Measurements from ENCODE around the gene NOL4L.

GRCh38 chr20:32581839-32582658 lies 3.1 kb downstream of the NOL4L start:
- TF ChIP-seq EZH2 (IDR thresholded peaks at IDR 0.05), result no peak
- TF ChIP-seq POLR2AphosphoS5 (IDR thresholded peaks at IDR 0.05; ENCODE audit: borderline replicate concordance, low read depth, low read length), result no peak
- TF ChIP-seq FOXP2 (optimal IDR thresholded peaks at IDR 0.05; ENCODE audit: control extremely low read depth, extremely low read length, insufficient read depth), result no peak
